GM12878 (cell line): Measurements from ENCODE around the gene CUTA. TPM values are rescaled to one million over a fixed set of nuclear protein-coding genes. Genes with fewer than 3 reads are reported as not detected.

Experiments used
- ASH2L ChIP-seq: fragments of 300-600, 200-600 bp; sonication (generic); IDR thresholded peaks from 2 replicates; pipeline ENCODE4 v1.6.1; 2017; ENCODE audit warnings: low read depth, mild to moderate bottlenecking, borderline replicate concordance
- ATF3 ChIP-seq: IDR thresholded peaks from 2 replicates; pipeline ENCODE4 v1.6.1; 2011; ENCODE audit warnings: low read depth, mild to moderate bottlenecking, low read length, moderate library complexity, borderline replicate concordance; ENCODE audit errors: extremely low read depth
- CBX5 ChIP-seq: sonication (generic); IDR thresholded peaks from 2 replicates; pipeline ENCODE4 v1.6.1; 2016; ENCODE audit warnings: low read depth, moderate library complexity, mild to moderate bottlenecking, inconsistent platforms
- CEBPZ ChIP-seq: fragments of 150-350 bp; IDR thresholded peaks from 2 replicates; pipeline ENCODE4 v1.6.1; 2016; ENCODE audit warnings: low read depth, low read length
- EED ChIP-seq: sonication (generic); IDR thresholded peaks from 2 replicates; pipeline ENCODE4 v1.6.1; 2016; ENCODE audit warnings: antibody characterized with exemption, low read depth
- FOXK2 ChIP-seq: fragments of 450-650 bp; IDR thresholded peaks from 2 replicates; pipeline ENCODE4 v1.6.1; 2017; ENCODE audit warnings: mild to moderate bottlenecking, moderate library complexity
- IKZF1 ChIP-seq: fragments of 450-650 bp; conservative IDR thresholded peaks from 2 replicates; pipeline ENCODE4 v1.6.1; 2017; ENCODE audit warnings: antibody characterized with exemption, mild to moderate bottlenecking
- IKZF2 ChIP-seq, 2 experiments: fragments of 450-650 bp; IDR thresholded peaks; 2 replicates each; pipeline ENCODE4 v1.6.1; 2017; ENCODE audit warnings: mild to moderate bottlenecking in 2 of 2, moderate library complexity in 2 of 2
- KLF5 ChIP-seq: fragments of 450-650 bp; IDR thresholded peaks from 2 replicates; pipeline ENCODE4 v1.6.1; 2014; ENCODE audit warnings: mild to moderate bottlenecking; ENCODE audit not compliant: partially characterized antibody
- LARP7 ChIP-seq: fragments of 450-650 bp; IDR thresholded peaks from 2 replicates; pipeline ENCODE4 v1.6.1; 2017; ENCODE audit warnings: mild to moderate bottlenecking
- NFIC ChIP-seq: IDR thresholded peaks from 2 replicates; pipeline ENCODE4 v1.6.1; 2012; ENCODE audit warnings: low read depth, mild to moderate bottlenecking, inconsistent platforms, low read length, moderate library complexity
- NFXL1 ChIP-seq: fragments of 450-650 bp; IDR thresholded peaks from 2 replicates; pipeline ENCODE4 v1.6.1; 2017; ENCODE audit warnings: antibody characterized with exemption, mild to moderate bottlenecking, borderline replicate concordance
- SREBF1 ChIP-seq: IDR thresholded peaks from 2 replicates; pipeline ENCODE4 v1.6.1; 2012; ENCODE audit warnings: mild to moderate bottlenecking, low read length
- YBX1 ChIP-seq: fragments of 450-650 bp; IDR thresholded peaks from 2 replicates; pipeline ENCODE4 v1.6.1; 2016; ENCODE audit warnings: antibody characterized with exemption
- ZBTB40 ChIP-seq: fragments of 450-650 bp; IDR thresholded peaks from 2 replicates; pipeline ENCODE4 v1.6.1; 2016; ENCODE audit warnings: mild to moderate bottlenecking, moderate library complexity, borderline replicate concordance
- ZNF274 ChIP-seq: IDR thresholded peaks from one replicate; pipeline ENCODE4 v1.8.0; 2011; ENCODE audit not compliant: insufficient read length, insufficient read depth
- ZNF687 ChIP-seq: fragments of 450-650 bp; IDR thresholded peaks from 2 replicates; pipeline ENCODE4 v1.6.1; 2017; ENCODE audit warnings: mild to moderate bottlenecking, moderate library complexity
- polyA plus RNA-seq, 11 experiments: library from polyadenylated mRNA; depleted of rRNA in 4 of 11; unstranded in 6 of 11; stranded (reverse) in 5 of 11; fragments of >200 nt; fragmentation: Nextera tagmentation in 4 of 11; fragmentation: Illumina TruSeq in 1 of 11; extraction: Ambion mirVana in 4 of 11; extraction: Trizol in 1 of 11; gene quantifications; 1 replicate in 1 of 11; 2 replicates in 10 of 11; pipeline versions ENCODE4 v1.2.1 to v1.2.3, GENCODE V29; 2011 to 2016; ENCODE audit warnings: inconsistent platforms in 2 of 11, missing spikeins in 2 of 11, low read depth in 1 of 11
- total RNA-seq, 4 experiments: library from RNA; depleted of rRNA in 3 of 4; stranded (reverse); fragments of >200 nt in 3 of 4; fragmentation: Illumina TruSeq in 1 of 4; extraction: Trizol in 1 of 4; gene quantifications; 2 replicates each; pipeline versions ENCODE4 v1.2.1 to v1.2.3, GENCODE V29; 2013 to 2021

The CUTA gene
- total and polyA plus RNA-seq, 10 of the 15 experiments (the other 5 are each of a cell fraction or from before 2014, with no cell fraction given), result 102 to 293 (median 189) TPM

GRCh38 chr6:33391278-33391921 is 26.5 kb downstream of the CUTA start, which contains the start of gene KIFC1 (continued):
- no peak for TF ChIP-seq CEBPZ
- TF ChIP-seq ASH2L, result 0 out of 2 replicates have a peak, but pooled peaks have one; percentile 25
- TF ChIP-seq YBX1, result no peak
- peak; percentile 91 for TF ChIP-seq ZBTB40
- TF ChIP-seq ZNF687, result peak; percentile 89; the same call in 1 of the 2 replicates
- peak in 1 of 2 experiments; percentile 87; a peak in 1 of 4 replicates for TF ChIP-seq IKZF2 (IDR thresholded peaks at IDR 0.05)
- peak; percentile 90 for TF ChIP-seq IKZF1
- TF ChIP-seq ATF3, result no peak
- TF ChIP-seq EED, result peak; percentile 60; the same call in 1 of the 2 replicates
- no peak for TF ChIP-seq NFIC
- no peak for TF ChIP-seq KLF5
- peak; percentile 42; the same call in 1 of the 2 replicates for TF ChIP-seq LARP7
- TF ChIP-seq SREBF1, result peak; percentile 13; the same call in 1 of the 2 replicates
- no peak for TF ChIP-seq ZNF274
- no peak for TF ChIP-seq NFXL1
- peak; percentile 58; the same call in 1 of the 2 replicates for TF ChIP-seq FOXK2
- no peak for TF ChIP-seq CBX5
